Osteoblast (primary cell): ENCODE results near the gene ANXA9. TPM values are rescaled to one million over a fixed set of nuclear protein-coding genes. Genes with fewer than 3 reads are reported as not detected.

Experiments used
- DNase-seq: peaks from one replicate; pipeline ENCODE4 v3.0.0; 2011; ENCODE audit warnings: low spot score, mixed read lengths; ENCODE audit not compliant: insufficient read length; ENCODE audit errors: missing footprints
- H2AFZ ChIP-seq: 2 replicates; pipeline ENCODE4 v1.6.0; 2011; ENCODE audit warnings: mild to moderate bottlenecking, low read length
- H3K27ac ChIP-seq: 2 replicates; pipeline ENCODE4 v1.5.1; 2011; ENCODE audit warnings: mild to moderate bottlenecking, low read depth, low read length, moderate library complexity
- H3K27me3 ChIP-seq: 2 replicates; pipeline ENCODE4 v1.6.0; 2012; ENCODE audit warnings: mild to moderate bottlenecking, control low read depth, inconsistent platforms, low read length, moderate library complexity; ENCODE audit not compliant: insufficient read depth
- H3K36me3 ChIP-seq: 2 replicates; pipeline ENCODE4 v1.5.1; 2011; ENCODE audit warnings: mild to moderate bottlenecking, low read length, control low read depth, moderate library complexity; ENCODE audit not compliant: insufficient read depth
- H3K4me1 ChIP-seq: 2 replicates; pipeline ENCODE4 v1.5.1; 2011; ENCODE audit warnings: mild to moderate bottlenecking, low read length, control low read depth, moderate library complexity; ENCODE audit not compliant: insufficient read depth
- H3K4me2 ChIP-seq: 2 replicates; pipeline ENCODE4 v1.6.0; 2011; ENCODE audit warnings: mild to moderate bottlenecking, low read length; ENCODE audit not compliant: insufficient read depth
- H3K4me3 ChIP-seq: fragments of 200-600 bp; sonication (generic); 3 replicates; pipeline ENCODE4 v1.5.1; 2012; ENCODE audit warnings: mild to moderate bottlenecking, low read length, inconsistent platforms; ENCODE audit not compliant: insufficient read depth
- H3K79me2 ChIP-seq: 2 replicates; pipeline ENCODE4 v1.6.0; 2012; ENCODE audit warnings: mild to moderate bottlenecking, low read length, control low read depth, inconsistent platforms; ENCODE audit not compliant: insufficient read depth
- H3K9me3 ChIP-seq: 2 replicates; pipeline ENCODE4 v1.5.1; 2011; ENCODE audit warnings: low read depth, low read length, control low read depth
- H4K20me1 ChIP-seq: 2 replicates; pipeline ENCODE4 v1.6.0; 2012; ENCODE audit warnings: mild to moderate bottlenecking, low read length, control low read depth; ENCODE audit not compliant: insufficient read depth
- small RNA-seq: library from RNA; depleted of rRNA; stranded (forward); fragments of <200 nt; gene quantifications from one replicate; pipeline ENCODE3, GENCODE V24; 2012
- total RNA-seq: library from RNA; depleted of rRNA; stranded (reverse); fragments of >200 nt; gene quantifications from 2 replicates; pipeline ENCODE4 v1.2.3, GENCODE V29; 2012
- TF ChIP-seq, protein P1 (sequence below): IDR thresholded peaks from 2 replicates; pipeline ENCODE4 v1.5.1; 2011; ENCODE audit warnings: mild to moderate bottlenecking, low read depth, low read length, moderate library complexity; ENCODE audit errors: extremely low read depth

Gene ANXA9
- total RNA-seq, 1 donor, result under 0.01 TPM

DNA sequence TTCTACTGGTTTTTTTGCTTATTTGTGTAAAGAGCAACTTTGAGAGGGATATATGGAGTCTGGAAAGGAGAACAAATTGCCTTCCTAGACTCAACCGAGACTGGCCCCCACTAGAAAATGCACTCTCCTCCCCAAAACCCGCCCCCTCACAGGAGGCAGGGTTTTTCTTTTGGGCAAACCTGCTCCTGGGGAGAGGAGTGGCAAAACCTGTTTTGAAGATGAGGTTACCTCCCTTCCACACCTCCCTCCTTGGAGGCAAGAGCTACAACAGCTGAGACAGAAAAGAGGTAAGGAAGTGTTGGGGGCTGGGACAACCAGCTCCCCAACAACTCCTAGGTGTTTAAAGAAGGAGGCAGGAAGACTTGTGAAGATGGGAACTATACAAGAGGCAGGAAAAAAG is 54.3 kb downstream of the ANXA9 start, which contains the start of gene BNIPL:
Gene BNIPL, plus strand, starts transcription at position 231 of the 400 bp plus-strand sequence. Its CDS starts 140 bp downstream, at position 371.
- Histone ChIP-seq H3K4me1 (peaks cover 4% of the 10 kb centered on the region), H4K20me1 (no peaks in the 10 kb centered on the region), H3K4me2 (no peak within 1 kb of the TSS), H3K9me3 (no peaks in the 10 kb centered on the region), H3K27ac (no peak within 1 kb of the TSS), H3K27me3 (no peaks in the 10 kb centered on the region), H3K4me3 (no peak within 1 kb of the TSS), H3K36me3 (peaks cover 20% of the 10 kb centered on the region), H3K79me2 (no peaks in the 10 kb centered on the region), H2AFZ (no peak within 1 kb of the TSS)
- TF ChIP-seq, protein P1, sequence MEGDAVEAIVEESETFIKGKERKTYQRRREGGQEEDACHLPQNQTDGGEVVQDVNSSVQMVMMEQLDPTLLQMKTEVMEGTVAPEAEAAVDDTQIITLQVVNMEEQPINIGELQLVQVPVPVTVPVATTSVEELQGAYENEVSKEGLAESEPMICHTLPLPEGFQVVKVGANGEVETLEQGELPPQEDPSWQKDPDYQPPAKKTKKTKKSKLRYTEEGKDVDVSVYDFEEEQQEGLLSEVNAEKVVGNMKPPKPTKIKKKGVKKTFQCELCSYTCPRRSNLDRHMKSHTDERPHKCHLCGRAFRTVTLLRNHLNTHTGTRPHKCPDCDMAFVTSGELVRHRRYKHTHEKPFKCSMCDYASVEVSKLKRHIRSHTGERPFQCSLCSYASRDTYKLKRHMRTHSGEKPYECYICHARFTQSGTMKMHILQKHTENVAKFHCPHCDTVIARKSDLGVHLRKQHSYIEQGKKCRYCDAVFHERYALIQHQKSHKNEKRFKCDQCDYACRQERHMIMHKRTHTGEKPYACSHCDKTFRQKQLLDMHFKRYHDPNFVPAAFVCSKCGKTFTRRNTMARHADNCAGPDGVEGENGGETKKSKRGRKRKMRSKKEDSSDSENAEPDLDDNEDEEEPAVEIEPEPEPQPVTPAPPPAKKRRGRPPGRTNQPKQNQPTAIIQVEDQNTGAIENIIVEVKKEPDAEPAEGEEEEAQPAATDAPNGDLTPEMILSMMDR, result no peak
- no peak for DNase-seq

DNA sequence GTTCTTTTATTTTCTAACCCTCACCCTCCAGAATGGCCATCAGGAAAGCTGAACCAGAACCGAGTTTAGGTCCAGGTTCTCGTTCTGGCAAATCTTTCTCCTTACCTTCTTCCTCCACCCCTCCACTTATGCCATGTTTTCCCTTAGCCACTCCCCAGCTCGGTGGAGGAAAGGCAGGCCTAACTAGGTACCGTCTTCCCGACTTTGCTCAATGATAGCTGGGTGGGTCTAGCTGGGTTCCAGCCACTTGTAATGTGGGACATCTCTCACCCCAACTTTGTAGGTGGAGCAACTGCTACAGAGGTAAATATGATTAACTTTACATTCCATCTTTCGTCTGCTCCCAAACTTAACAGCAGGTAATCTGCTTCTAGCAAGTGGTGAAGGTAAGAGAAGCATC is 54.9 kb downstream of the ANXA9 start:
- Histone ChIP-seq H3K27ac (no peak overlapping the region), H3K4me3 (no peak overlapping the region), H3K9me3 (no peaks in the 10 kb centered on the region), H2AFZ (no peak overlapping the region), H4K20me1 (no peaks in the 10 kb centered on the region), H3K36me3 (peaks cover 17% of the 10 kb centered on the region), H3K4me1 (peaks cover 4% of the 10 kb centered on the region), H3K4me2 (no peak overlapping the region), H3K27me3 (no peaks in the 10 kb centered on the region), H3K79me2 (no peaks in the 10 kb centered on the region)
- no peak for DNase-seq
- TF ChIP-seq, protein P1, result no peak

DNA sequence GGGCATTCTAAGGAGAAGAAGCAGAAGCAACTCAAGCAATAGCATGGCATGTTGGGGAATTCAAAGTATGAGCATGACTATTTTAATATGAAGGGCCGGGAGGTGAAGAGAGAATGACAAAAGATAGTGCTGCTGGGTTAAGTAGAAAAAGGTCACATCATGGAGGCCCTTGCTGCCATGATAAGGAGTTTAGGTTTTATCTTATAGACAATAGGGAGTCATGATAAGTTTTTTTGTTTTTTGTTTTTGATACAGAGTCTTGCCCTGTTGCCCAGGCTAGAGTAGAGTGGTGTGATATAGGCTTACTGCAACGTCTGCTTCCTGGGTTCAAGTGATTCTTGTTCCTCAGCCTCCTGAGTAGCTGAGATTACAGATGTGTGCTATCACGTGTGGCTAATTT is 57.4 kb downstream of the ANXA9 start:
- Histone ChIP-seq H3K27ac (no peak overlapping the region), H3K9me3 (no peaks in the 10 kb centered on the region), H3K4me1 (no peaks in the 10 kb centered on the region), H3K79me2 (no peaks in the 10 kb centered on the region), H3K27me3 (no peaks in the 10 kb centered on the region), H3K4me2 (no peak overlapping the region), H3K36me3 (peaks cover 8% of the 10 kb centered on the region), H2AFZ (no peak overlapping the region), H3K4me3 (no peak overlapping the region), H4K20me1 (no peaks in the 10 kb centered on the region)
- no peak for DNase-seq
- TF ChIP-seq, protein P1, result no peak

DNA sequence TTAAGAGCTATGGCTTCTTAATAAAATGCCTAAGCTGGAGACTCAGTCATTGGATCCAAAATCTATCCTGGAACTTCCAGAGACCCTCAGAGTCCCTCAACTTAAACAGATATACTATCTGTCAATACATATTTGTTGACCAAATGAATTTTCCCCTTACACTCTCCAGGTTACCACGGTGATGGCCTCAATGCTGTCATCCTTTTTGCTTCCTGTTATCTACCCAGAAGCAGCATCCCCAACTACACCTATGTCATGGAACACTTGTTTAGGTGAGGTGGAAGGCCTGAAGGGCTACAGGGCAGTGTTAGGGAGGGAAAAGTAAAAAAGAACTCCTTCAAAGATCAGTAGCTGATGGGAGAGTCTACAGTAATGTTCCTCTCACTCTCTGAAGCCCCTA is 61.1 kb downstream of the ANXA9 start:
- Histone ChIP-seq H2AFZ (no peak overlapping the region), H4K20me1 (no peaks in the 10 kb centered on the region), H3K4me2 (no peak overlapping the region), H3K9me3 (no peaks in the 10 kb centered on the region), H3K79me2 (no peaks in the 10 kb centered on the region), H3K4me3 (no peak overlapping the region), H3K36me3 (no peaks in the 10 kb centered on the region), H3K27ac (no peak overlapping the region), H3K27me3 (no peaks in the 10 kb centered on the region), H3K4me1 (peaks cover 3% of the 10 kb centered on the region)
- TF ChIP-seq, protein P1, result no peak
- no peak for DNase-seq

Small RNA genes lying within 50 kb of the gene (small RNA-seq; reads per million reads assigned to genes)
- 0.60 reads per million for gene RNU6-884P

Other genes starting within 250 kb of the ANXA9 start
- gene CTSS, start 216.5 kb upstream of the ANXA9 start, total RNA-seq, result 10.9 and 16.3 TPM in 2 replicates
- gene CTSK, start 174.0 kb upstream of the ANXA9 start, total RNA-seq, result 617 and 761 TPM in 2 replicates
- gene ARNT, start 105.7 kb upstream of the ANXA9 start, total RNA-seq, result 61.9 and 63.3 TPM in 2 replicates
- not detected in 2 replicates for gene CTXND2, start 95.2 kb upstream of the ANXA9 start, total RNA-seq
- 38.0 and 42.3 TPM in 2 replicates for gene SETDB1, start 55.9 kb upstream of the ANXA9 start, total RNA-seq
- 159 and 164 TPM in 2 replicates for gene CERS2, start 7.5 kb upstream of the ANXA9 start, total RNA-seq
- 17.1 and 18.1 TPM in 2 replicates for gene MINDY1, start 24.6 kb downstream of the ANXA9 start, total RNA-seq
- 8.3 and 11.6 TPM in 2 replicates for gene PRUNE1, start 26.2 kb downstream of the ANXA9 start, total RNA-seq
- under 0.01 and 1.2 TPM in 2 replicates for gene BNIPL, start 54.3 kb downstream of the ANXA9 start, total RNA-seq
- 4.4 and 5.4 TPM in 2 replicates for gene C1orf56, start 65.5 kb downstream of the ANXA9 start, total RNA-seq
- 44.8 and 49.6 TPM in 2 replicates for gene CDC42SE1, start 77.3 kb downstream of the ANXA9 start, total RNA-seq
- gene MLLT11, start 78.1 kb downstream of the ANXA9 start, total RNA-seq, result 1.4 and 1.8 TPM in 2 replicates
- gene GABPB2, start 88.5 kb downstream of the ANXA9 start, total RNA-seq, result 15.6 and 16.3 TPM in 2 replicates
- 1.5 and 2.2 TPM in 2 replicates for gene SEMA6C, start 164.3 kb downstream of the ANXA9 start, total RNA-seq
- gene TNFAIP8L2, start 174.4 kb downstream of the ANXA9 start, total RNA-seq, result not detected in 2 replicates
- gene LYSMD1, start 183.6 kb downstream of the ANXA9 start, total RNA-seq, result 10.6 and 12.7 TPM in 2 replicates
- gene SCNM1, start 183.9 kb downstream of the ANXA9 start, total RNA-seq, result 25.3 and 26.8 TPM in 2 replicates
- 0.36 TPM in 1 of 2 replicates, not detected in the other for gene TMOD4, start 193.7 kb downstream of the ANXA9 start, total RNA-seq
- 34.7 and 35.1 TPM in 2 replicates for gene VPS72, start 207.9 kb downstream of the ANXA9 start, total RNA-seq
- 64.5 and 67.7 TPM in 2 replicates for gene PIP5K1A, start 216.3 kb downstream of the ANXA9 start, total RNA-seq